ENCODE data around the gene COG5. TPM values are rescaled to one million over a fixed set of nuclear protein-coding genes. Genes with fewer than 3 reads are reported as not detected.

Gene COG5
- total RNA-seq, 2 donors from 2014 or later = 30.9 to 49.2 TPM

DNA sequence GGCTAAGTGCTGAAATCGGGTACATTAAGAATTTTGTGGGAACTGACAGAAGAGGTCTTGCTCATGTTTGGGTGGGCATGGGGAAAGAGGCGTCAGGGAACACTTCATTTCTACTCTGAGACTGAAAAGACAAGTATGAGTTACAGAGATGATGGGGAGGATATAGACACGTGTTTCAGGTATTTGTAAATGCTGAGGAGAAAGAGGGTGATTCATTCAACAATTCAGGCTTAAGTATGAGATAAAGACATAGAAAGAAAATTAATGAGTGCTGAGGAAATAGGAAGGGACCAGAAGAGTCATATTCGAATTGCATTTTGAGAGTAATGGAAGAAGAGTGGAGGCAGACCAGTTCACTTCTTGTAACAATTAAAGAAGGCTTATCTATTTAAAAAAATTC is 251.3 kb downstream of the COG5 start:
- H3K9me3 Mint-ChIP-seq = no peaks in the 10 kb centered on the region
- DNase-seq (ENCODE audit: low spot score in 2 of 2) (no peak), ATAC-seq (no peak)
- no peak overlapping the region for H3K27ac Mint-ChIP-seq
- H3K36me3 Mint-ChIP-seq = no peaks in the 10 kb centered on the region

GRCh38 chr7:107309296-107309695 is 254.4 kb downstream of the COG5 start:
- Mint-ChIP-seq H3K9me3 (no peaks in the 10 kb centered on the region), H3K27ac (no peak overlapping the region), H3K36me3 (no peaks in the 10 kb centered on the region)
- ATAC-seq (no peak), DNase-seq (ENCODE audit: low spot score in 2 of 2) (no peak)

DNA sequence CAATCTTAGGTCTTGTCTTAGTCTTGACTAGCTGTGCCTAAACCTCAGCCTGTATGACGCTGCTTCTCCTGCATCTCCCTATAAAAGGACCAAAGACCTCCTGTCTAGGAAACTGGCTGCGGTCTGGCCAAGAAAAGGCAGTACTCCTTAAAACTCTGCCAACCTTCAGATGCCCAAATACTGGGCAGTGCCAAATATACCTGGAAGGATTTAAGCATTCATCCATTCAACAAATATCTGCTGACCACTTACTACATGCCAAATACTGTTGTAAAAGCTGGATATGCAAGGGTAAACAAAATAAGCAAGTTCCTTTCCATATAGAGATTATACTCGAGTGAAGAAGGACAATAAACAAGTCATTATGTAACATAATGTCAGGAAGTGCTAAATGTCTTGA is 259.1 kb downstream of the COG5 start:
- H3K27ac Mint-ChIP-seq = no peak overlapping the region
- no peaks in the 10 kb centered on the region for H3K36me3 Mint-ChIP-seq
- DNase-seq (ENCODE audit: low spot score in 2 of 2) (no peak), ATAC-seq (no peak)
- H3K9me3 Mint-ChIP-seq = no peaks in the 10 kb centered on the region

GRCh38 chr7:107304063-107304462 is 259.7 kb downstream of the COG5 start:
- H3K9me3 Mint-ChIP-seq = no peaks in the 10 kb centered on the region
- H3K36me3 Mint-ChIP-seq = no peaks in the 10 kb centered on the region
- ATAC-seq (no peak), DNase-seq (ENCODE audit: low spot score in 2 of 2) (no peak)
- H3K27ac Mint-ChIP-seq = no peak overlapping the region

DNA sequence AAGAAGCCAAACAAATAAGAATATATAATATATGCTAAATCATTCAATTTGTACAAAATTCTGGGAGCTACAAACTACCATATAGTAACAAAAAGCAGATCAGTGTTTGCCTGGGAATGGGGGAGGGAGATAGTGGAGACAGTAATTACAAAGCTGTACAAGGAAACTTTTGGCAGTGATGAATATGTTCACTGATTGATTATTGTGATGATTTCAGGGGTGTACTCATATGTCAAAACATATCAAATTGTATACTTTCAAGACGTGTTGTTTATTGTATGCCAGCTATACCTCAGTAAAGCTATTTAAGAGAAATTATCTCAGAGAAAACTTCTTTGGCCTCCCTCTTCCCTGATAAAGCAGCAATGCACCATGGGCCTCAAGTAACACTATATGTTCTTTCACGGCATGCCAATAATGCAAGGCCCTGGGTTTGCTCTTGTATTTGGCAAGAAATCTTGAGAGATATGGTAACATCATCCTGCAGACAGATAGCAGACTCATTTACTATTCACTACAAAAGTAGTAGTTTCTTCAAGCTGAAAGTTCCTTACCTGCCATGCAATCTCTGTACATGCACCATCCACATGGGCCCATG is 261.4 kb downstream of the COG5 start:
- Mint-ChIP-seq H3K9me3 (no peaks in the 10 kb centered on the region), H3K36me3 (no peaks in the 10 kb centered on the region), H3K27ac (no peak overlapping the region)
- ATAC-seq = no peak
- no peak for DNase-seq (ENCODE audit: low spot score in 2 of 2)

DNA sequence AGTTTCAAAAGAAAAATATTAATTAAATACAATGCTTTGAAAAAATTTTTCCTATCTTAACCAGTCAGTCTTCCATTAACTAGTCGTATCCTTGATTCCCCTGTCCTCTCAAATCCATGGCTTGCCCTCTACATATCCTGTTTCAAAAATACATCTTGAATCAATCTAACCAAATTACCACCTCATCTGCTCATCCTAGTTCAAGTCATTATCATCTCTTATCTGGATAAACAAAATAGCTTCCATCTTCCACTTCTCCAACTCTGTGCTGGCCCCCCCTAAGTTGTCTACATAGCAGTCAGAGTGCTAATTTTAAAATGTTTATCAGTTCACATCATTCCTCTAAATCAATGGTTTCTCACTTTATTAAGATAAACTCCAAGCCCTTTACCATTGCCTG is 269.5 kb downstream of the COG5 start:
- peaks cover 9 to 10% of the 10 kb centered on the region in 2 donors for H3K36me3 Mint-ChIP-seq
- H3K27ac Mint-ChIP-seq = no peak overlapping the region
- no peak for DNase-seq (ENCODE audit: low spot score in 2 of 2)
- ATAC-seq = no peak
- H3K9me3 Mint-ChIP-seq = no peaks in the 10 kb centered on the region

GRCh38 chr7:107292591-107292990 is 271.1 kb downstream of the COG5 start:
- no peak for DNase-seq (ENCODE audit: low spot score in 2 of 2)
- H3K27ac Mint-ChIP-seq = no peak overlapping the region
- no peaks in the 10 kb centered on the region for H3K9me3 Mint-ChIP-seq
- H3K36me3 Mint-ChIP-seq = peaks cover 9 to 10% of the 10 kb centered on the region in 2 donors
- ATAC-seq = no peak

DNA sequence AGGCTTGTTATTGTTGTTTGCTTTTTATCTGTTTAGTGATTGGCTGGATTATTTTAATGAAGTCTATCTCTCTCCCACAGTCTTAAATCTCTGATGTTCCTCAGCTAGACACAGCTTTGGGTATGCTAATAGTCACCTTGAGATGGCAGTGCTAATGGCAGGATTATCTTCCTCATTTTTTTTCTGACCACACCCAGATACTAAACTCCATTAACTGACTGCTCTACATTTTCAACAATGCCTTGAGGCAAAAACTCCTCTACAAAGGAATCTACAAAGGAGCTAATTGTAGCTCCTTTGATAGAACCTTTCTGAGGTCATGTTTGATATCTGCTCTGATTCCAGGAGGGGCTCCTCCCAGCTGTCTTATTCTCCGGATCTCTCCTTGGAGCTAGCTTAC is 272.3 kb downstream of the COG5 start:
- H3K36me3 Mint-ChIP-seq = peaks cover 9 to 10% of the 10 kb centered on the region in 2 donors
- no peak for ATAC-seq

DNA sequence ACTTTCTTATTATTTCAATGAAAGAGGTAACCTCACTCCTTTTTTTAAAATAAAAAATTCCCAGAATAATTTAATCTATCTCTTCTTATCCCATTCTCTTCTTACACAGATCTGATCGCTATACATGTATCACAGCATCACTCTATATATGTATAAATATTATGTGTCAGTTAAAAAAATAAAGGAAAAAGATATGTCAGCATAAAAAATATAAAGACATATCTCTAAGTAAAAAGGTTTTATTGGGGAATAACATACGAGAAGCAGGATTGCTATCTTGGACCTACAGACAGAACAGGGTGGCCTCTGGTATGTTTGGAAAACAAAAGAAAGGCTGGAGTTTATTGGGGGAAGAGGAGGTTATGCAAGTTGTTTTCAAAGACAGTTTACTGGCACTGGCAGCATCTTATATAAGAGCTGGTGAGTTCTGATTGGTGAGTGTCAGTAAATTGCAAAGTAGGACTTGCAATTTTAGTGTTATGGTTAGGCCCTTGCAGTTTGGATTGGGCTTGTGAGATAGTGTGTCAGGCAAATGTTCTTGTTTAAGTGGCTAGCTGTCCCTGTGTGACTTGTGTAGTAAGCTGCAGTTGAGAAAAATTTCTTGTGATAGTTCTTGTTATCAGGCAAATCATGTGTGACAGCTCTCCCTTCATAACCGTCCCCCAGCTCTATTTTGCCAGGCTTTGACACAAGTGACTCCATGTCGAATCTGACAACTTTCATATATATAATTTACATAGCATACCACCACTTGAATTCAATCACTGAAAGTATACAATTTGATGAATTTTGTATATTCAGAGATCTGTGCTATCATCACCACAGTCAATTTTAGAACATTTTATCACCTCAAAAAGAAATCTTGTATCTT is 276.7 kb downstream of the COG5 start:
- ATAC-seq (no peak), DNase-seq (ENCODE audit: low spot score in 2 of 2) (no peak)
- H3K9me3 Mint-ChIP-seq = no peaks in the 10 kb centered on the region
- H3K27ac Mint-ChIP-seq = no peak overlapping the region
- peaks cover 0 to 10% of the 10 kb centered on the region in 2 donors for H3K36me3 Mint-ChIP-seq

More for the DNA sequence above, 272.3 kb downstream of the COG5 start:
- DNase-seq (ENCODE audit: low spot score in 2 of 2) = no peak
- no peak overlapping the region for H3K27ac Mint-ChIP-seq
- no peaks in the 10 kb centered on the region for H3K9me3 Mint-ChIP-seq

DNA sequence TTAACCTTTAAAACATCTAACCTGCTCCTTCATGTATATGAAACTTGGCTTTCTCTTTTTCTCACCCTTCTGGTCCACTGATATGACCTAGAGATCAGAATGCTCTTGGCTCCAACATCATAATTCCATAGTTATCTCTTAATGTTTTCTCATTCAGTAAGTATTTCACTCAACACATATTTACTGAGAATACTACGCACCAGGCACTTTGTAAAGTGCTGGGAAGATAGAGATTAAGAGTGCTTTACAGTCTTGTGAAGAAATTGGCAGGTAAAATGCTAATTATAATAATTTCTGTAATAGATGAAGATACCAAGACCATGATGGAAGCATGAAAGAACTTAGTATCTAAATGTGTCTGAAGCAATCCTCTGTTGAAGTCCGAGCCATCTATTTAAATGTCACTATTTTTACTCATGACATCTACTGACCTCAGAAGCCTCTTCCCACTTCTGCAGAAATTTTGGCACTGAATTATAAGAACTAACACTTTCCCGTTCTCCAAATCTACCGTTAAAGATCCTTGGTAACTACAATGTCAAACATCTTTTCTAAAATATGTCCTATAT is 278.7 kb downstream of the COG5 start:
- Mint-ChIP-seq H3K9me3 (no peaks in the 10 kb centered on the region), H3K36me3 (no peaks in the 10 kb centered on the region), H3K27ac (no peak overlapping the region)
- ATAC-seq (no peak), DNase-seq (ENCODE audit: low spot score in 2 of 2) (no peak)

- H3K36me3 Mint-ChIP-seq = no peaks in the 10 kb centered on the region
- ATAC-seq = no peak
- no peak overlapping the region for H3K27ac Mint-ChIP-seq
- H3K9me3 Mint-ChIP-seq = no peaks in the 10 kb centered on the region
- DNase-seq (ENCODE audit: low spot score in 2 of 2) = no peak
These were observed 286.4 kb downstream of the COG5 start for GRCh38 chr7:107277331-107277730.

DNA sequence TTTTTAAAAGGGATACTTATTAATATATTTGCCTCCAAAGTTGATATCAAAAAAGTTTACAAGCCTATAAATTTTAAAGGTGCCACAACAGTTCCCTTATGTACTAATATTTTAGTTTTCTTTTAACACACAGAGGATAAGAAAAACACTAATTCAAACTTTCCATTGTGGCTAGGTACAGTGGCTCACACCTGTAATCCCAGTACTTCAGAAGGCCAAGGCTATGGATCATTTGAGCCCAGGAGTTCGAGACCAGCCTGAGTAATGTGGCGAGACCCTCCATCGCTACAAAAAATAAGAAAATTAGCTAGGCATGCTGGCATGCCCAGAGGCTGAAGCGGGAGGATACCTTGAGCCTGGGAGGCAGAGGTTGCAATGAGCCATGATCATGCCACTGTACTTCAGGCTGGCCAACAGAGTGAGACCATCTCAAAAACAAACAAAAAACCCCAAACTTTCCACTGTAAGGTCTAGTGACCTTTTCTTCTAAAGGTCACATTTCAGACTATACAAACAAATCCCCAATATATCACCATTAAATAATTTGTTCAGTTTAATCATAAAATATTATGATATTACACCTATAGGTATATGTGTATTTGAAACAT is 287.4 kb downstream of the COG5 start:
- Mint-ChIP-seq H3K27ac (no peak overlapping the region), H3K36me3 (no peaks in the 10 kb centered on the region), H3K9me3 (no peaks in the 10 kb centered on the region)
- DNase-seq (ENCODE audit: low spot score in 2 of 2) (no peak), ATAC-seq (no peak)

DNA sequence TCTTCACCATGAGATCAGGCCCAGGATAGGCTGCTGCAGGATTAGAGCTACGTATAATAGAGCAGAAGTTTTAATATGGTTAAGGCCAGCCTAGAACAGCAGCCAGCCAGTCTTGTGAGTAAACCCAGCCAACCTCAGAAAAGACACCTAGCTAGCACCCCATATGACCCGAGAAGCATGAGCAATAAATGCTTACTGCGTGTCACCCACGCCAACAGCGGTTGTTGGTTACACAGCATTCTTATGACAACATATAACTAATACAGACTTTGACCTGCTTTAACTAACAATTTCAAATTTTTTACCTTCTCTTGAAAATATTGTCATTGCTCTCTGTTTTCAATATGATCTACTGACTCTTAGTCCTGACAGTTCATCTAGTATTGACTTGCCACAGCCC is 289.2 kb downstream of the COG5 start:
- Mint-ChIP-seq H3K36me3 (no peaks in the 10 kb centered on the region), H3K27ac (no peak overlapping the region), H3K9me3 (no peaks in the 10 kb centered on the region)
- ATAC-seq (peak in 1 of 2 donors; percentile 30), DNase-seq (ENCODE audit: low spot score in 2 of 2) (no peak)

- H3K36me3 Mint-ChIP-seq = no peaks in the 10 kb centered on the region
- ATAC-seq (no peak), DNase-seq (ENCODE audit: low spot score in 2 of 2) (no peak)
- no peaks in the 10 kb centered on the region for H3K9me3 Mint-ChIP-seq
- H3K27ac Mint-ChIP-seq = no peak overlapping the region
These were observed 293.9 kb downstream of the COG5 start for GRCh38 chr7:107269790-107270189.

GRCh38 chr7:107268594-107268993 is 295.1 kb downstream of the COG5 start:
- no peaks in the 10 kb centered on the region for H3K36me3 Mint-ChIP-seq
- ATAC-seq = no peak
- H3K9me3 Mint-ChIP-seq = no peaks in the 10 kb centered on the region
- H3K27ac Mint-ChIP-seq = no peak overlapping the region
- DNase-seq (ENCODE audit: low spot score in 2 of 2) = no peak

DNA sequence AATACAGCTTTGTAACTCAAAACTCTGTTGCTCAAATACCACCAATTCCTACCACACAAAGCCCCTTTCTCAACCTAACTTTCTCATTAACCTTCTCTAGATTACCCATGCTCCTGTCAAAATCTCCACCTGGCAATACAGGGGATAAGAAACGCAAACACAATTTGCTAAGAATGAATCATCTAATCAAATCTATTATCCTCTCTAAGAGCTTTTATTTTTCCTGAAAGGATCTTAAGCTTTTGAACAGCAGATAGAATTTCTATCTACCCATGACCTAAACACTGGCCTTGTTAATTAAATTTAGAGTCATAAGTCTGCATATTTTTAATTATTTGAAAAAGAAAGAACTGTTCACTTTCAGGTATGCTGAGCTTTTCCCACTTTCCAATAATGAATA is 296.6 kb downstream of the COG5 start:
- Mint-ChIP-seq H3K9me3 (no peaks in the 10 kb centered on the region), H3K36me3 (peaks cover 0 to 3% of the 10 kb centered on the region in 2 donors), H3K27ac (no peak overlapping the region)
- no peak for ATAC-seq
- no peak for DNase-seq (ENCODE audit: low spot score in 2 of 2)

DNA sequence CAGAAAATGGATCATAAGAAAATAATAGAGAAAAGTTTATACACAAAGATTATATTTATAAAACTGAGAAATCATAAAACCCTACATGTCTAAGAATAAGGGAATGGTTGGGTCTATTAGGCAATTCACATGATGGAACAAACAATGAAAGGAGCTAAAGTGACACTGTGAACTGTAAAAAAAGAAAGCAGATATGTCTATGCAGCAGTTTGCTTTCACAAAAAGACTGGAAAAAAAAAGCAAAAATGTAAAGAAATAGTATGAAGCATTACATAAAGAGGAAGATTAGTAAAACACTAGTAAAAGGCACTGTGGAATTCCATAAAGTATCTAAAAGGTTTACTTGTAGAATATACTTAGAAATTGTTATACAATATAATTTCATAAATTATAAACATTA is 299.0 kb downstream of the COG5 start:
- DNase-seq (ENCODE audit: low spot score in 2 of 2) = no peak
- Mint-ChIP-seq H3K9me3 (no peaks in the 10 kb centered on the region), H3K36me3 (peaks cover 0 to 4% of the 10 kb centered on the region in 2 donors), H3K27ac (no peak overlapping the region)
- no peak for ATAC-seq

All from activated naive CD4-positive, alpha-beta T cell treated with anti-CD3 and anti-CD28 coated beads, Interleukin-2, amount 50 U/mL, for 72 hours (primary cell).